HG03521 (cell line): ENCODE results near the gene DBR1.

Experiments used
- ATAC-seq: cut with Tn5 transposase; IDR thresholded peaks from one replicate; pipeline ENCODE4 v1.9.1; 2021; ENCODE audit warnings: mild to moderate bottlenecking, moderate library complexity; ENCODE audit not compliant: unreplicated experiment

The DBR1 gene

GRCh38 chr3:138125548-138126221, 49.0 kb downstream of the DBR1 start:
- ATAC-seq, result no peak

GRCh38 chr3:138124706-138125355, 49.9 kb downstream of the DBR1 start:
- no peak for ATAC-seq

GRCh38 chr3:138124188-138124587, 50.5 kb downstream of the DBR1 start:
- no peak for ATAC-seq

- ATAC-seq, result no peak
Measured at GRCh38 chr3:138119423-138119766, 55.3 kb downstream of the DBR1 start.

- peak; percentile 63 for ATAC-seq
Measured at GRCh38 chr3:138118612-138119422, 55.9 kb downstream of the DBR1 start.

DNA sequence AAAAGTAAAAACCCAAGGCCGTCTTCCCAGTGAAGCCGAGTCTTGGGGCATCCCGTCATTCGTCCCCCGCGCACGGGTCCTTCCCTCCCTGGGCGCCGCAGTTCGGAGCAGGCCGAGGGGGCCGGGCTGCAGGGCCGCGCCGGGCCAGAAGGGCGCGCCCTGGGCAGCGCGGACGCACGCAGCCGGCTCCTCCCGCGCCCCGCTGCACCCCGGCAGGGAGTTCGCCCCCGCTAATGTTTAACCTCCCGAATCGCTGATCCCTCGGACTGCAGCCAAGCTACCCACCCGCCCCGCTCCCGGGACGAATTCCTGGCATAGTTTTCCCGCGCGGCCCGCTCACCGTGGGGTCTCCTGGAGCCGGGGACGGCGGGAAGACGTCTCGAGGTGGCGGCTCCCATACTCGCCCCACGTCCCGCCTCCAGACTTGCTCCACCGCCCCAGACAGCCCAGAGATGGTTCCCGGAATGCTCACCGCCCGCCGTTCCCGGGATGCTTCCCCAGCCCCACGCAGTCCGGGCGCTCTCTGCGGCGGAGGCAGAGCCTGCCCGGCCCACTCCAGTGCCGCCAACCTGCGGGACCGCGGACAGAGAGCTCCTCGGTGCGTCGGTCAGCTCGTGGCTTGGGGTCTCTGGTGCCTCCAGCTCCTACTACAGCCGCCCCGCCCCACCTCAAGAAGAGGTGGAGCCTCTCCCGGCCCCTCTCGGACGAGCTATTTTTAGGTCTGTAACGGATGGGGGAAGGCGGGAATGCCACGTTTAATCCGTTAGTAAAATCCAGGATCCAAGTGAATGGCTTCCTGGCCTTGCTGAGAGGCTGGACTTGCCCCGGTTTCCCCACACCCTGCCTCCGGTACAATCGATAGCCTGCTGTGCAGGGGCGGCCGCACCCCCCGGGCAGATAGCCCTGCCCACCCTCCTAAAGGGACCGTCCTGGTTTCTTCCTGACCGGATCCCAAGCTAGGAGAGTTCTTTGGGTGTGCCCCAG, 59.4 kb downstream of the DBR1 start, which contains the start of gene DZIP1L:
Gene DZIP1L (minus strand): TSS at position 621 of the 984 bp plus-strand sequence. CDS start 11,637 bp downstream, outside the sequence.
- peak; percentile 60 for ATAC-seq

DNA sequence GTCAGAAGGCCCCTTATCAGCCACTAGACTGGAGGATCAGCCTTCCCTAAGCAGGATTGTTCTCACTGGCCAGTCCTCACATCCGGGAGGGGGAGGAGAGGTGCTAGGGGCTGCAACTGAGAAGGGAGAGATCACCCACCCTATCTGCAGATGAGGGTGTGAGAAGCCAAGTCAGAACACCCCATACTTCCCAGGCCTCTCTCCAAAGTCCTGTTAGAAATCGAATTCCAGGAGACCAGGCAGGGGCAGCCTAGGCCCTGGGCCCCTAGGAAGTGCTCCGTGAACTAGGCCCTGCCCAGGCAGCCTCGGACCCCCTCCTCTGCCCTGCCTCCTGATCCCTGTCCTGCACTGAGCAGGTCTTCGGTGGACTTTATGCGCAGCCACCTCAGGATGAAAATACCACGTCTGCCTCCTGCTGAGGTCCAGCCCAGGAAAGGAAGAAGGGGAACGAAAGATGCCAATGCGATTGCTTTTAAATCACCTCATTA, 60.2 kb downstream of the DBR1 start:
- no peak for ATAC-seq

DNA sequence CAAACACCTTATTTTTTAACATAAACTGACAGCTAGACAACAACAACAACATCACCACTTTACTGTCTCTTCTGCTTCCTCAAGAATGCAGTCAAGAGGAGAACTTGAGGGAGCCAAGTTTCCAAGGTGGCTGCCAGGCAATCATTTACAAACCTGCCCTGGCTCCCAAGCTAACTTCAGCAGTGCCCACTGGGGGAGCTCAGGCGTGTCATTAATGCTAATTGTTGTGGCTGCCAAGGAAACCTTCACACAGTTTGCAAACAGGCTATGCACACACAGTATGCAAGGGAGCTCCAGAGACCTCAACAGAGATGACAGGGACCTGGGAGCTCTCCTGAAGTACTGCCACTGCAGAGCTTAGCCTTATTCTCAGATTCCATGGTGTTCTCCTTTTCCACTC, 61.4 kb downstream of the DBR1 start:
- ATAC-seq, result no peak

GRCh38 chr3:138112362-138112761, 62.4 kb downstream of the DBR1 start:
- ATAC-seq, result no peak
